SK-N-MC (cell line): ENCODE results near the gene SLC25A24.

ENCODE experiments used
- DNase-seq: peaks from one replicate; pipeline ENCODE4 v3.0.0-alpha.2; 2011; ENCODE audit warnings: low read depth, low spot score
- H3K27ac ChIP-seq: fragments of 200-600 bp; sonication (generic); 2 replicates; pipeline ENCODE4 v1.5.1; 2016; ENCODE audit warnings: mixed run types
- H3K36me3 ChIP-seq: fragments of 200-600 bp; sonication (generic); 2 replicates; pipeline ENCODE4 v1.6.1; 2017; ENCODE audit warnings: antibody characterized with exemption, low read length, mixed read lengths; ENCODE audit not compliant: insufficient read depth
- H3K4me3 ChIP-seq: fragments of 200-600 bp; sonication (generic); 2 replicates; pipeline ENCODE4 v1.5.1; 2016
- H3K9ac ChIP-seq: fragments of 200-600 bp; sonication (generic); 2 replicates; pipeline ENCODE4 v1.8.0; 2017; ENCODE audit warnings: mixed run types, mixed read lengths; ENCODE audit not compliant: insufficient read length
- H3K9me3 ChIP-seq: fragments of 200-600 bp; sonication (generic); 2 replicates; pipeline ENCODE4 v1.6.1; 2017; ENCODE audit warnings: low read depth, mild to moderate bottlenecking, antibody characterized with exemption, low read length, moderate library complexity, mixed read lengths
- EZH2 ChIP-seq: fragments of 200-600 bp; sonication (generic); IDR thresholded peaks from one replicate; pipeline ENCODE4 v1.6.1; 2017; ENCODE audit warnings: antibody characterized with exemption
- FOXP2 ChIP-seq: optimal IDR thresholded peaks from 2 replicates; pipeline ENCODE3; 2011; ENCODE audit warnings: mild to moderate bottlenecking, moderate library complexity; ENCODE audit not compliant: insufficient read depth; ENCODE audit errors: extremely low read length, control extremely low read depth
- POLR2AphosphoS5 ChIP-seq: IDR thresholded peaks from 2 replicates; pipeline ENCODE4 v1.6.1; 2012; ENCODE audit warnings: mild to moderate bottlenecking, low read depth, low read length, borderline replicate concordance

Gene SLC25A24

DNA sequence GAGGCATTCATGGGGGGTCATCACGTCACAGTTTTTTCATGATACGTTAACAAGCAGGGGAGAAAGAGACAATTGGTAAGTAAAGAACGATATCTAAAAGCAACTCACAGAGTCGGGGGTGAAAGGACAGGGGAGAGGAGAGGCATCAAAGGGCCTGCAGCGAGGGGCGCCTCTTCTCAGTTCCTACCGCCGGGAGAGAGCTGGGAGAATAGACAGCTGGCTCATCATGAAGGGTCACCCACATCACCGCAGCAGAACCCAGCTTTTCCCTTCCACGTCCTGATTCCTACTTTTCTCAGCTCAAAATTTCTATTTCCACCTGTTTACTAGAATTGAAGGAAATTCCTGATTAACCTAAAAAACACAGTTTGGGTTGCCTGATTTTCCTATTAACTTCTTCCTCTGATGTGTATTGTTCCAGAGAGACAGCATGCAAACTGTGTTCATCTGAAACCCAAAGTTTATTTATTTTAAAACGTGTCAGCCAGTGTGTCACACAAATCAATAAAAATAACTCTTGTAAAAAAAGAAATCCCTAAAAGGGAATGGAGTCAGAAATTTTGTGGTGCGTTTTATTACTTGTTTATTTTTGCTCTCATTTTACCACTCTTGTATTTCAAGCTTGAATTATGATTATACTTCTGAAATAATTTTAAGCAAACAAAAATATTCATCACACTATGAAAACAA is 75.4 kb downstream of the SLC25A24 start:
- no peak for DNase-seq
- Histone ChIP-seq H3K9ac (no peak overlapping the region), H3K4me3 (no peak overlapping the region), H3K27ac (no peak overlapping the region), H3K9me3 (no peaks in the 10 kb centered on the region), H3K36me3 (no peaks in the 10 kb centered on the region)
- TF ChIP-seq EZH2 (no peak), POLR2AphosphoS5 (no peak), FOXP2 (no peak)

DNA sequence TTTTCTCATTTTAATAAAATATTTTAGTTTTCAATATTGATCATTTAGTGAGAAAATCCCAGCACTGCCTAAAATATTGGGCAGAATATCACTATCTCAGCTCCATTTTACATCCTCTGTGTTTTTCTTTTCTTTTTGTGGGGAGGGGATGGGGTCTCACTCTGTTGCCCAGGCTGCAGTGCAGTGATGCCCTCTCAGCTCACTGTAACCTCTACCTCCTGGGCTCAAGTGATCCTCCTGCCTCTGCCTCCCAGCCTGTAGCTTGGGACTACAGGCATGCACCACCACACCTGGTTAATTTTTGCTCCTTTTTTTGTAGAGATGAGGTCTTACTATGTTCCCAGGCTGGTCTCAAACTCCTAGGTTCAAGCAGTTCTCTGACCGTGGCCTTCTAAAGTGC is 76.1 kb downstream of the SLC25A24 start:
- Histone ChIP-seq H3K27ac (no peak overlapping the region), H3K9ac (no peak overlapping the region), H3K4me3 (no peak overlapping the region), H3K9me3 (no peaks in the 10 kb centered on the region), H3K36me3 (no peaks in the 10 kb centered on the region)
- TF ChIP-seq FOXP2 (no peak), POLR2AphosphoS5 (no peak), EZH2 (no peak)
- DNase-seq: no peak

DNA sequence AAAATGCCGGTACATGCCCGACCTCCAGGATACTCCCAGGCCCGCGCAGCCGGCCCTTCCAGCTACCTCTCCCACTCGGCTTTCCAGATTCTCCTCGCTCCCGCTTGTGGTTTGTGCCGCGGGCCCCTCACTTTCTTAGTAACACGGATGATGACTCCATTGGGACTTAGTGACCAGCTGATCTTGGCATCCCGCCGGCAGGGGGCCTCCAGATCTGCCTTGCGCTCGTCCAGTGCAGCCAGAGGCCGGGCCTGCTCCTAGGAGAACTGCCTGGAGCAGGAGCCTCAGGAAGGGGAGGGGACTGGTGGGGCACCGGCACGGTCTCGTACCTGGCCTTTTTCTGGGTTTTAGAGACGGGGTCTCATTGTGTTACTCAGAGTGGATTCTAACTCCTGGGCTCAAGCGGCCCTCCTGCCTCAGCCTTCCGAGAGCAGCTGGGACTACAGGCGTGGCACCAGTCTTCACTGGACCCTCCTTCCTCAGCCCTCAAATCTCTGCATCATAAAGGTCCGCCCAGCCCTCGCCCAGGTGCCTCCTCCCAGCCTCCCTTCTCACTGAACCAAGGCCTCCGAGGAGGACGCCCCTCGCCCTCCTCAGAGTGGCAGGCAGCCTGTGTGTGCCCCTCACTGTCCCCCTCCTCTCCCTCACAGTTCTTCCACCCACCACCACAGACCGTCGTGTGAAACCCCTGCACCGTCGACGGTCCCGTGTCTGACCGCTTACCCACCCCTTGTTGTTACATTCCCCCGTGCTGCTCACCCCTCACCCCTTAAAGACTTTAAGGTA is 78.6 kb downstream of the SLC25A24 start:
- no peak overlapping the region for H3K27ac ChIP-seq
- H3K36me3 ChIP-seq: no peaks in the 10 kb centered on the region
- H3K4me3 ChIP-seq: no peak overlapping the region
- H3K9ac ChIP-seq: no peak overlapping the region
- TF ChIP-seq EZH2 (no peak), FOXP2 (no peak), POLR2AphosphoS5 (no peak)
- DNase-seq: no peak
- no peaks in the 10 kb centered on the region for H3K9me3 ChIP-seq

DNA sequence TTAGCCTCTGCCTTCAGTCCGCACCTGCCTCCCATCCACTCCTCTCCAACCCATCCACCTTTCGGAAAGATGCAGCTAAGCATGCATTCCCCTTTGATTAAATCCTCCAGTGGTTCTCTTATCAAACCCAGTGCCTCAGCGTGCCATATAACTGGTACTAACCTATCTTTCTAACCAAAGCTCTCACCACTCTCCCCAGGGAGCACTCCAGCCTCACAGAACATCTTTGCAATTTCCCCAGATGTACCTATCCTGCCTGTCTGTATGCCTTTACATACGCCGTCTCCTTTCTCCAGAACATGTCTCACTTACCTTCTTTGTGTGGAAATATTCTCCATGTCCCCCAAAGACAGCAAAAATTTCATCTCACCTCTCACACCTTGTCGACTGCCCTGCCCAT is 80.0 kb downstream of the SLC25A24 start:
- Histone ChIP-seq H3K27ac (no peak overlapping the region), H3K9me3 (no peaks in the 10 kb centered on the region), H3K9ac (no peak overlapping the region), H3K36me3 (no peaks in the 10 kb centered on the region), H3K4me3 (no peak overlapping the region)
- TF ChIP-seq FOXP2: no peak
- TF ChIP-seq POLR2AphosphoS5: no peak
- no peak for TF ChIP-seq EZH2
- no peak for DNase-seq

DNA sequence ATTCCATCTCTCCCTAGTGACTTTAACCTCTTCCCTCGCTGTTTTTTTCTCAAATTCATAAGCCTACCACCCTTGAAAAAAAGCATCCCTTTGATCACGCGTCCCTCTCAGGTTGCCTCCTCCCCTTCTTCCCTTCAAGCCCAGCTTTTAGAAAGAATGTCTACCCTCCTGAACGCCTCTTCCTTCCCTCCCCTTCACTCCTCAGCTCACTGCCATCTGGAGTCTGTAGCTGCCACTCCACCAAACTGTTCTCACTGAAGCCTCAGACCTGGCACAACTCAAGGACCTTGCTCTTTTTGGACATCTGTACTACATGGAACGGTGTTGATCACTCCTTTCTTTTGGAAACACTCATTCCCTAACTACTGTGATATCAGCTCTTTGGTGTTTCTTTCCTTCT is 80.6 kb downstream of the SLC25A24 start:
- Histone ChIP-seq H3K27ac (no peak overlapping the region), H3K9me3 (no peaks in the 10 kb centered on the region), H3K9ac (no peak overlapping the region), H3K4me3 (no peak overlapping the region), H3K36me3 (no peaks in the 10 kb centered on the region)
- no peak for TF ChIP-seq EZH2
- TF ChIP-seq POLR2AphosphoS5: no peak
- no peak for TF ChIP-seq FOXP2
- no peak for DNase-seq

DNA sequence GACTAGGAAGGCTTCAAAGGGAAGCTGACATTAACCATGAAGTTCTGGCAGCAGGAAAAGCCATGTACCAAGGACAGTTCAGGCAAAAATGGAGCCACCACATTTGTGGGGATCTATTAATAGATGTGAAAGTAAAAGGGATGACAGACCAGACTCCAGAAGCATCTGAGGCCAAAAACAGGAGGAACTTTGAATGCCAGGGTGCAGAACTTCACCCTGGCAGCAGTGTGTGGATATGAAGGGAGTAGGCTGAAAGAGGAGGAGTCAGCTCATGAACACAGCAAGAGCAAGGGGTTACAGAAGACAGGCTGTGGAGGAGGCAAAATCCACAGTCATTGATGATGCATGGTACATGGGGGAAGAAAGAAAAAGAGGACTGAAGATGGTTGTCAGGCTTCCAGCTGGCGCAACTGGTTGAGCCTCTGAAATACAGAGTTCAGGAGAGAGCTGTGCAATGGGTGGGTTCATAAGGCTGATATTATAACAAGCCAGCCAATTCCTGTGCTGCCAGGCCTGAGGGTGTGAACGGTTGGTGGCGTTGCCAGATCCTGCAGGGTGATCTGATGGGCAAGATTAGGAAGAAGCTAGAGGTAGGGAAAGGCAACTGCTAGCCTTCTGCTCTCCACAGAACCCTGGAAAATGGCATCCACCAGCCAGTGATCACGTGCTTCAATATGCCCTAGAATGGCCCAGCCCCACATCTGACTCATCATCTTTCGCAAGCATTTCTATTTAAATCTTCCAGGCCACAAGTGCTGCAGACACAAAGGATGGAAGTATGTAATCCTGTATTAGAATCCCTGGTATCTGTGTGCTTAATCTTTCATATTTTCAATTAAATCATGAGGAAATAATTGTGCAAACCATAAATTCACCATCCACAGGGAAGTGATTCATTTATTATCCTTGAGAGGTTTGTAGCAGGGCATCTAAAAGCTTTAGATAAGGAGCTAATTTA is 81.9 kb downstream of the SLC25A24 start:
- Histone ChIP-seq H3K9ac (no peak overlapping the region), H3K4me3 (no peak overlapping the region), H3K36me3 (no peaks in the 10 kb centered on the region), H3K27ac (no peak overlapping the region), H3K9me3 (no peaks in the 10 kb centered on the region)
- DNase-seq: no peak
- TF ChIP-seq FOXP2 (no peak), EZH2 (no peak), POLR2AphosphoS5 (no peak)

DNA sequence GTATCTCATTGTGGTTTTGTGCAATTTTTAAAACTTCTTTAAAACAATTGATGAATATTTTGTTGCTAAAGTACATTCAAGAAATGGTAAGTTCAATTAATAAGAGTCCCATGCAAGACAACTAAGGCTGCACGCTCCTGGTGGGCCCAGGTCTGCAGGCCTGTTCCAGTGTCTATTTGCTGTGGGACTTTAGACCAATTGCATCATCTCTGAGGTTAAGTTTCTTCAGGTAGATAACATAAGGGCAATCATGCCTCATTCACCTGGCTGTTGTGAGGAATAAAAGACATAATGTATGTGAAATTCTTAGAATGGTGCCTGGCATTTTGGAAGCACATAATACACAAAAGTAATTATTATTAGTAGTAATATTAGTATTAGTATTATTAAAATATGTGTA is 82.9 kb downstream of the SLC25A24 start:
- Histone ChIP-seq H3K27ac (no peak overlapping the region), H3K9ac (no peak overlapping the region), H3K36me3 (no peaks in the 10 kb centered on the region), H3K9me3 (no peaks in the 10 kb centered on the region), H3K4me3 (no peak overlapping the region)
- TF ChIP-seq POLR2AphosphoS5 (no peak), EZH2 (no peak), FOXP2 (no peak)
- DNase-seq: no peak
